Upper lobe of left lung (tissue), 4 donors: Measurements from ENCODE around the gene GPA33.

Source experiments
- CTCF ChIP-seq, 6 experiments: fragments of 450-650 bp in 4 of 6; fragments of 200-600 bp in 2 of 6; sonication (generic) in 2 of 6; IDR thresholded peaks; one replicate each; pipeline ENCODE4 v1.5.1; 2016 to 2019; ENCODE audit warnings: antibody characterized with exemption in 6 of 6
- POLR2A ChIP-seq, 4 donors: fragments of 450-650 bp; IDR thresholded peaks; one replicate each; pipeline ENCODE4 v1.5.1; 2016 to 2017; ENCODE audit warnings: antibody characterized with exemption in 4 of 4, mild to moderate bottlenecking in 2 of 4

- TF ChIP-seq CTCF (IDR thresholded peaks at IDR 0.05): no peak
- TF ChIP-seq POLR2A (IDR thresholded peaks at IDR 0.05): peak in 1 of 4 donors; percentile 26
These were observed 7.6 kb downstream of the GPA33 start for GRCh38 chr1:167082511-167083027.
